Smooth muscle cell (in vitro differentiated cells): ENCODE measurements around the gene NCOR2. TPM values are rescaled to one million over a fixed set of nuclear protein-coding genes. Genes with fewer than 3 reads are reported as not detected.

Experiments used
- DNase-seq: peaks from one replicate; lab custom pipeline; 2025; ENCODE audit not compliant: unreplicated experiment; lab: John Stamatoyannopoulos, UW
- H2AFZ ChIP-seq: fragments of 200-600 bp; sonication (generic); 2 replicates; pipeline ENCODE4 v1.6.0; 2016; ENCODE audit warnings: antibody characterized with exemption, low read depth, mild to moderate bottlenecking
- H3F3A ChIP-seq: fragments of 200-600 bp; sonication (generic); 2 replicates; pipeline ENCODE4 v1.6.0; 2017; ENCODE audit warnings: antibody characterized with exemption, low read depth
- H3K27ac ChIP-seq: fragments of 200-600 bp; sonication (generic); 2 replicates; pipeline ENCODE4 v1.5.1; 2016; ENCODE audit warnings: low read depth, mild to moderate bottlenecking
- H3K27me3 ChIP-seq: fragments of 200-600 bp; sonication (generic); 2 replicates; pipeline ENCODE4 v1.6.1; 2016; ENCODE audit warnings: low read depth, mild to moderate bottlenecking
- H3K36me3 ChIP-seq: fragments of 200-600 bp; sonication (generic); 2 replicates; pipeline ENCODE4 v1.5.1; 2016; ENCODE audit warnings: low read depth
- H3K4me1 ChIP-seq: fragments of 200-600 bp; sonication (generic); 2 replicates; pipeline ENCODE4 v1.5.1; 2016; ENCODE audit warnings: low read depth
- H3K4me2 ChIP-seq: fragments of 200-600 bp; sonication (generic); 2 replicates; pipeline ENCODE4 v1.6.0; 2016; ENCODE audit warnings: mild to moderate bottlenecking
- H3K4me3 ChIP-seq: fragments of 200-600 bp; sonication (generic); 2 replicates; pipeline ENCODE4 v1.5.1; 2016; ENCODE audit warnings: mild to moderate bottlenecking
- H3K79me2 ChIP-seq: fragments of 200-600 bp; sonication (generic); 2 replicates; pipeline ENCODE4 v1.6.0; 2016; ENCODE audit warnings: low read depth, mild to moderate bottlenecking
- H3K9ac ChIP-seq: fragments of 200-600 bp; sonication (generic); 2 replicates; pipeline ENCODE4 v1.6.0; 2016; ENCODE audit warnings: low read depth
- H3K9me3 ChIP-seq: fragments of 200-600 bp; sonication (generic); replicated peaks from 2 replicates; pipeline ENCODE4 v1.5.1; 2016; ENCODE audit warnings: low read depth
- H4K20me1 ChIP-seq: fragments of 200-600 bp; sonication (generic); 2 replicates; pipeline ENCODE4 v1.6.0; 2016; ENCODE audit warnings: low read depth
- CTCF ChIP-seq: fragments of 200-600 bp; sonication (generic); IDR thresholded peaks from 2 replicates; pipeline ENCODE4 v1.5.1; 2017; ENCODE audit warnings: borderline replicate concordance, mild to moderate bottlenecking, antibody characterized with exemption; ENCODE audit not compliant: insufficient read depth, poor library complexity, severe bottlenecking
- WGBS: methylation state at CpG from one replicate; pipeline ENCODE4 v1.1.7; 2016; ENCODE audit warnings: low lambda C conversion rate; 5-methylcytosine and 5-hydroxymethylcytosine counted together
- polyA plus RNA-seq: library from polyadenylated mRNA; unstranded; fragments of >200 nt; fragmentation: Nextera tagmentation; extraction: Ambion mirVana; gene quantifications from 2 replicates; pipeline ENCODE4 v1.2.1, GENCODE V29; 2016
- total RNA-seq: library from RNA; depleted of rRNA; stranded (reverse); fragments of >200 nt; gene quantifications from 2 replicates; pipeline ENCODE4 v1.2.3, GENCODE V29; 2014

NCOR2 gene
- total and polyA plus RNA-seq, 2 experiments from 2014 or later = 64.1 to 164 TPM

DNA sequence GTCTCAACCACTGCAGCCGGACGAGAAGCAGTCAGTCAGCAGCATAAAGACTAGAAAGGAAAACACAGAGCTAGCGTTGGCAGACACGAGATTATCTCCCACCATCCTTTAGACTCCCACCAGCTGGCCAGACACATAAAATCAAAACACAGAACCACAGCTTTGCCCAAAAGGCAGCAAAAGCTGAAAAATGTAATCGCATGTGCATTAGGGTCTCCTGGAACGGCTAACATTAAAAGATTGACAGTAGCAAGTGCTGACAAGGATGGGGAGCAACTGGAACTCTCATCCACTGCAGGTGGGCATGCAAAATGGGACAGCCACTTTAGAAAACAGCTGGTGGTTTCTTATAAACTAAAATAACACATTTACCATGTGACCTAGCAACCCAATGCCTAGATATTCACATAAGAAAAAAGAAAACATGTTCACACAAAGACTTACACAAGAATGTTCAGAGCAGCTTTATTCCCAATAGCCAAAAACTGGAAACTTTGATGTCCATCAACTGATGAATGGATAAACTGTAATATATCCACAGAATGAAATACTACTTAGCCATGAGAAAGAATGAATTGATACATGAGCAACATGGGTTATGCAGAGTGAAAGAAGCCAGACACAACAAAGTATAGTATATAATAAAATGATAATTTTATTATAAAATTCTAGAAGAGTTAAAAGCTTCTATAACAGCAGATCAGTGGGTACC is 37.7 kb downstream of the NCOR2 start:
- Histone ChIP-seq H2AFZ (no peak overlapping the region), H3K4me2 (no peak overlapping the region), H3K79me2 (peaks cover 86% of the 10 kb centered on the region), H3K27me3 (no peaks in the 10 kb centered on the region), H3K9ac (no peak overlapping the region), H3K4me3 (no peak overlapping the region), H3K4me1 (peaks cover 25% of the 10 kb centered on the region), H3K9me3 (no peaks in the 10 kb centered on the region), H3K27ac (peak overlapping the region; percentile 1), H3F3A (peaks cover 26% of the 10 kb centered on the region), H4K20me1 (peaks cover 95% of the 10 kb centered on the region), H3K36me3 (no peaks in the 10 kb centered on the region)
- DNase-seq = no peak
- TF ChIP-seq CTCF = no peak
- WGBS = 28% methylated on average over 6 of the region's 6 CpGs

DNA sequence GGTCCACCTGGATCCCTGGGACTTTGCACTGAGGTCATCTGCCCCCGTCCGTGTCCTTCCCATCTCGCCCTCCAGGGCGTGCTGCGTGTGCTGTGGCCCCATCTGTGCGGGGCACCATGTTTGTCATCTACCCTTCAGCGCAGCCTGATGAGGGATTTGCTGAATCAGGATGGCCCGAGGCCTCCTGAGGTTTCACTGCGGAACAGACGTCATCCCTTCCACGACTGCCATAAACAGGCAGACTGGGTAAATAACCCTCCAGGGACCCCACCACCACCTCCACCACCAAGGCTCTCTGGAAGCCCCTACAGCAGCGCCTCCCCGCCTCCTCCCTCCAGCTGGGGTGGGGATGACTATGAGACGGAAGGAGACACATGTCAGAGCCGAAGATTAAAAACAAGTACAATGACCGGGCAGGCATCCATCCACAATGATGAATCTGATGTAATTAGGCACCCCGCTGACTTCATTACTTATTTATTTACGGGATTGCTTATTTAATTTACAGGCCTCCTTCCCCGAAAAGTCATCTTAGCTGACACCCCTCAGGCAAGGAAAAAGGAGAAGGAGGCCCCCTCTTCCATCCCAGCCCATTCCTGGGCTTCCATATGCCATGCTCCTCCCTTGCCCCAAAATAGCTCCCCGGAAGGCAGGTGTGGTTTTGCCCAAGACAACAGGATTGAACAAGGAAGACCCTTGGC is 39.4 kb downstream of the NCOR2 start:
- TF ChIP-seq CTCF = peak; percentile 5
- no peak for DNase-seq
- Histone ChIP-seq H3K36me3 (no peaks in the 10 kb centered on the region), H3F3A (peaks cover 29% of the 10 kb centered on the region), H3K4me1 (peaks cover 25% of the 10 kb centered on the region), H3K9me3 (no peaks in the 10 kb centered on the region), H3K27me3 (no peaks in the 10 kb centered on the region), H3K79me2 (peaks cover 83% of the 10 kb centered on the region), H2AFZ (no peak overlapping the region), H3K4me3 (no peak overlapping the region), H3K9ac (peak overlapping the region; percentile 53), H4K20me1 (peaks cover 92% of the 10 kb centered on the region), H3K4me2 (peak overlapping the region; percentile 47), H3K27ac (peak overlapping the region; percentile 100)
- 45% methylated on average over 20 of the region's 20 CpGs for WGBS

DNA sequence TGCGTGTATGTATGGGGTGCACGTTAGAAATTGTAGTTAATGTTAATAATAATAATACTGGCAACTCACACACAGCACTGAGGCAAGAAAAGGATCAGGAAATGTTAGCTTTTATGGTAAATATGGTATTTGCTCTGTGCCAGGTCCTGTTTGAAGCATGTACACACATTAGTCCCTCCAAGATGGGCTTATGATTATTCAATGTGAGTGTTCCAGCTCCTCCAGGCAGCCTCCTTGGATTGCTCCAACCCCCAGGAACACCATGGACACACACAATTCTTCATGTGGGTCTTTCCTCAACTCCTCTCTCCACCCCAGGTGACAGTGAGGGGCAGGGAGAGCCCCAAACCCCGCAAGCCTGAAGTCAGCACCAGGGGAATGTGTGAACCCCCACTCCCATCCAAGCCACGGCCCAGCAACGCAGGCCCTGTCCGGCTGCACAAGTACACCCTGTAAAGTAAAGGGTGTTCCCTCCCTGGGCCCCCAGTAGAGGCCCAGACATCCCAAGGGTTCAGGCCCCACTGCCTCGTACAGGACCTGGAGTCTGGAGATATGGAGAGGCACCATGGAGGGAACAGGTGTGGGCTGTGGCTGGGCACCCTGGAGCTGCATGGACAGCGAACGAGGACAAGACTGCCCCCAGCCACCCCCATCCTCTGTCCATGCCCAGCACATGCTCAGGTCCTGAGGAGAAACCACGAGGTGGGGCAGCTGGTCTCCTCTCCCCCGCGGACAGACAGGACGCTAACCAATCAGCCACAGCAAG is 41.3 kb downstream of the NCOR2 start:
- H3K9me3 ChIP-seq = no peaks in the 10 kb centered on the region
- WGBS = 92% methylated on average over 13 of the region's 13 CpGs
- H3K79me2 ChIP-seq = peaks cover 90% of the 10 kb centered on the region
- H3K27ac ChIP-seq = peak overlapping the region; percentile 100
- H3F3A ChIP-seq = peaks cover 22% of the 10 kb centered on the region
- H2AFZ ChIP-seq = no peak overlapping the region
- peaks cover 10% of the 10 kb centered on the region for H3K4me1 ChIP-seq
- no peaks in the 10 kb centered on the region for H3K27me3 ChIP-seq
- H3K4me2 ChIP-seq = no peak overlapping the region
- no peak overlapping the region for H3K4me3 ChIP-seq
- DNase-seq = no peak
- H4K20me1 ChIP-seq = peaks cover 74% of the 10 kb centered on the region
- no peaks in the 10 kb centered on the region for H3K36me3 ChIP-seq
- no peak overlapping the region for H3K9ac ChIP-seq
- TF ChIP-seq CTCF = no peak
